Stimulated activated CD4-positive, alpha-beta T cell treated with anti-CD3 and anti-CD28 coated beads, TNF-alpha, amount 100 ng/mL, for 48 hours (primary cell): Measurements from ENCODE around the gene MAB21L1.

Experiments
- DNase-seq, 3 donors: peaks; one replicate each; pipeline ENCODE4 v3.0.0-alpha.2; 2020; ENCODE audit warnings: low read depth in 3 of 3

MAB21L1 gene

GRCh38 chr13:35475960-35476943 is at the start of gene MAB21L1:
TSS of gene MAB21L1 (minus strand) at chr13:35476689. CDS start at chr13:35476138, 551 bp downstream.
- no peak for DNase-seq

- DNase-seq = no peak
These were observed 47.7 kb upstream of the MAB21L1 start for GRCh38 chr13:35524171-35524570.

- no peak for DNase-seq
These were observed 42.0 kb upstream of the MAB21L1 start for GRCh38 chr13:35518337-35518946.

GRCh38 chr13:35514801-35515502 is 38.5 kb upstream of the MAB21L1 start:
- DNase-seq = no peak

- DNase-seq = no peak
These were observed 37.6 kb upstream of the MAB21L1 start for GRCh38 chr13:35514061-35514477.

- no peak for DNase-seq
These were observed 35.9 kb upstream of the MAB21L1 start for GRCh38 chr13:35512271-35512920.

- no peak for DNase-seq
These were observed 26.0 kb upstream of the MAB21L1 start for GRCh38 chr13:35502456-35502855.

GRCh38 chr13:35501661-35502235 is 25.3 kb upstream of the MAB21L1 start:
- DNase-seq = no peak

GRCh38 chr13:35500144-35500543 is 23.7 kb upstream of the MAB21L1 start:
- no peak for DNase-seq

- DNase-seq = no peak
These were observed 23.2 kb upstream of the MAB21L1 start for GRCh38 chr13:35499676-35500075.

- no peak for DNase-seq
These were observed 22.7 kb upstream of the MAB21L1 start for GRCh38 chr13:35499196-35499662.

GRCh38 chr13:35498231-35498630 is 21.7 kb upstream of the MAB21L1 start:
- DNase-seq = no peak

GRCh38 chr13:35496761-35497386 is 20.4 kb upstream of the MAB21L1 start:
- DNase-seq = no peak

GRCh38 chr13:35496006-35496405 is 19.5 kb upstream of the MAB21L1 start:
- no peak for DNase-seq

- no peak for DNase-seq
These were observed 12.6 kb upstream of the MAB21L1 start for GRCh38 chr13:35489050-35489449.

GRCh38 chr13:35485424-35485823 is 8.9 kb upstream of the MAB21L1 start:
- DNase-seq = no peak

- no peak for DNase-seq
These were observed 7.9 kb upstream of the MAB21L1 start for GRCh38 chr13:35484384-35484783.

GRCh38 chr13:35483761-35484160 is 7.3 kb upstream of the MAB21L1 start:
- DNase-seq = no peak

GRCh38 chr13:35482527-35482926 is 6.0 kb upstream of the MAB21L1 start:
- no peak for DNase-seq

GRCh38 chr13:35481777-35482176 is 5.3 kb upstream of the MAB21L1 start:
- no peak for DNase-seq

GRCh38 chr13:35480346-35480745 is 3.9 kb upstream of the MAB21L1 start:
- DNase-seq = no peak
